ACHN (cell line): ENCODE measurements around the gene ELL.

Source experiments
- DNase-seq: peaks from one replicate; pipeline ENCODE4 v3.0.0-alpha.2; 2015
- in situ Hi-C: cut with HindIII; loops from 2 replicates; pipeline ENCODE4 v1.10.0; 2017; ENCODE audit warnings: low sequenced_read_pairs, low pct_ligation_motif_present, low pct_unique_long_range_greater_than_20kb

ELL gene

GRCh38 chr19:18457483-18458331, 64.2 kb downstream of the ELL start:
- DNase-seq: no peak
- in situ Hi-C loops: no loop called here

GRCh38 chr19:18456974-18457373, 64.9 kb downstream of the ELL start:
- in situ Hi-C loops: no loop called here
- DNase-seq: no peak

- in situ Hi-C loops: no loop called here
- no peak for DNase-seq
Measured at GRCh38 chr19:18456279-18456678, 65.6 kb downstream of the ELL start.

- DNase-seq: no peak
- in situ Hi-C loops: no loop called here
Measured at GRCh38 chr19:18453269-18454024, 68.4 kb downstream of the ELL start.

- in situ Hi-C loops: no loop called here
- DNase-seq: no peak
Measured at GRCh38 chr19:18452386-18452785, 69.5 kb downstream of the ELL start.

GRCh38 chr19:18450931-18451836, 70.7 kb downstream of the ELL start:
- in situ Hi-C loops: no loop called here
- DNase-seq: peak; percentile 64

GRCh38 chr19:18450021-18450930, 71.6 kb downstream of the ELL start:
- in situ Hi-C loops: no loop called here
- DNase-seq: no peak

GRCh38 chr19:18449552-18449951, 72.3 kb downstream of the ELL start:
- no peak for DNase-seq
- in situ Hi-C loops: no loop called here

- no peak for DNase-seq
- in situ Hi-C loops: no loop called here
Measured at GRCh38 chr19:18446811-18447359, 75.0 kb downstream of the ELL start.

- in situ Hi-C loops: no loop called here
- no peak for DNase-seq
Measured at GRCh38 chr19:18446145-18446810, 75.6 kb downstream of the ELL start.

- in situ Hi-C loops: no loop called here
- DNase-seq: no peak
Measured at GRCh38 chr19:18445262-18445948, 76.5 kb downstream of the ELL start.

- no peak for DNase-seq
- in situ Hi-C loops: no loop called here
Measured at GRCh38 chr19:18444513-18444912, 77.4 kb downstream of the ELL start.

- DNase-seq: no peak
- in situ Hi-C loops: no loop called here
Measured at GRCh38 chr19:18443831-18444230, 78.0 kb downstream of the ELL start.

GRCh38 chr19:18443406-18443805, 78.5 kb downstream of the ELL start:
- no peak for DNase-seq
- in situ Hi-C loops: no loop called here

- no peak for DNase-seq
- in situ Hi-C loops: no loop called here
Measured at GRCh38 chr19:18442941-18443340, 78.9 kb downstream of the ELL start.

GRCh38 chr19:18441804-18442788, 79.8 kb downstream of the ELL start:
- in situ Hi-C loops: no loop called here
- DNase-seq: no peak
